Stimulated activated CD4-positive, alpha-beta T cell treated with anti-CD3 and anti-CD28 coated beads, TNF-alpha, amount 100 ng/mL, for 48 hours (primary cell): ENCODE results near the gene NUAK2.

Experiments used
- DNase-seq, 3 donors: peaks; one replicate each; pipeline ENCODE4 v3.0.0-alpha.2; 2020; ENCODE audit warnings: low read depth in 3 of 3

Gene NUAK2

GRCh38 chr1:205275133-205275532 lies 46.4 kb downstream of the NUAK2 start:
- DNase-seq: no peak

- DNase-seq: no peak
Measured at GRCh38 chr1:205274041-205274691, 47.4 kb downstream of the NUAK2 start.

- DNase-seq: peak; percentile 71 to 76 (median 75)
Measured at GRCh38 chr1:205273551-205273982, 48.0 kb downstream of the NUAK2 start.

GRCh38 chr1:205272536-205272935 lies 49.0 kb downstream of the NUAK2 start:
- DNase-seq: no peak

GRCh38 chr1:205271745-205272144 lies 49.8 kb downstream of the NUAK2 start:
- DNase-seq: no peak

GRCh38 chr1:205271277-205271676 lies 50.3 kb downstream of the NUAK2 start:
- no peak for DNase-seq

GRCh38 chr1:205270764-205271163 lies 50.8 kb downstream of the NUAK2 start:
- no peak for DNase-seq

GRCh38 chr1:205270271-205270670 lies 51.3 kb downstream of the NUAK2 start:
- DNase-seq: no peak

- DNase-seq: no peak
Measured at GRCh38 chr1:205269711-205270110, 51.8 kb downstream of the NUAK2 start.

- no peak for DNase-seq
Measured at GRCh38 chr1:205268846-205269680, 52.5 kb downstream of the NUAK2 start.

GRCh38 chr1:205267306-205267902 lies 54.1 kb downstream of the NUAK2 start:
- DNase-seq: no peak

GRCh38 chr1:205266611-205267305 lies 54.8 kb downstream of the NUAK2 start:
- no peak for DNase-seq

- no peak for DNase-seq
Measured at GRCh38 chr1:205263580-205264190, 57.9 kb downstream of the NUAK2 start.

- no peak for DNase-seq
Measured at GRCh38 chr1:205262731-205263171, 58.8 kb downstream of the NUAK2 start.

GRCh38 chr1:205261946-205262691 lies 59.4 kb downstream of the NUAK2 start:
- DNase-seq: no peak

- no peak for DNase-seq
Measured at GRCh38 chr1:205260948-205261732, 60.4 kb downstream of the NUAK2 start.

GRCh38 chr1:205259998-205260397 lies 61.5 kb downstream of the NUAK2 start:
- no peak for DNase-seq

- DNase-seq: no peak
Measured at GRCh38 chr1:205259324-205259832, 62.2 kb downstream of the NUAK2 start.

GRCh38 chr1:205258719-205259118 lies 62.8 kb downstream of the NUAK2 start:
- no peak for DNase-seq

GRCh38 chr1:205258261-205258691 lies 63.3 kb downstream of the NUAK2 start:
- DNase-seq: no peak
